HCT116 (cell line): ENCODE data around the gene TMEM35B. TPM values are rescaled to one million over a fixed set of nuclear protein-coding genes. Genes with fewer than 3 reads are reported as not detected.

Experiments
- ATAC-seq: fragments of 200-7000 bp; cut with Tn5 transposase; 2 replicates; pipeline ENCODE4 v1.9.1; 2020; ENCODE audit warnings: mild to moderate bottlenecking, moderate library complexity
- BruUV-seq: library from RNA; stranded (reverse); fragments of 400-500 nt; replicated peaks from 2 replicates; lab custom pipeline; 2021; lab: Mats Ljungman, UMichigan
- CTCF ChIA-PET: fragments of 300-600 bp; sonication (Branson Sonifier 250); formaldehyde crosslinking; loops from one replicate; lab custom pipeline; 2021; ENCODE audit warnings: antibody characterized with exemption; lab: Charles Lee
- POLR2A ChIA-PET: fragments of 300-600, 350-600 bp; sonication (Branson Sonifier 250); formaldehyde crosslinking; loops from one replicate; lab custom pipeline; 2021; ENCODE audit warnings: antibody characterized with exemption; lab: Charles Lee
- RAD21 ChIA-PET, 2 experiments: fragments of 300-600 bp; sonication (Branson Sonifier 250); formaldehyde crosslinking; loops; one replicate each; lab custom pipeline; 2023; ENCODE audit warnings: low total read pairs in 2 of 2; ENCODE audit not compliant: uncharacterized antibody in 2 of 2, unreplicated experiment in 2 of 2, low non-redundant PET in 1 of 2; lab: Charles Lee
- DNase-seq: peaks from one replicate; pipeline ENCODE4 v3.0.0-alpha.2; 2010; ENCODE audit warnings: low read depth, low spot score
- H2AFZ ChIP-seq: fragments of 200-600 bp; shearing (Covaris generic), sonication (generic); 2 replicates; pipeline ENCODE4 v1.6.1; 2017; ENCODE audit warnings: low read depth, mixed run types, mixed read lengths, antibody characterized with exemption, low read length; ENCODE audit not compliant: poor library complexity, severe bottlenecking
- H3K27ac ChIP-seq: 2 replicates; pipeline ENCODE4 v1.5.1; 2012; ENCODE audit warnings: low read depth, low read length
- H3K27me3 ChIP-seq: fragments of 200-600 bp; sonication (generic); 2 replicates; pipeline ENCODE4 v1.6.1; 2016; ENCODE audit warnings: mixed run types, low read length, mixed read lengths; ENCODE audit not compliant: insufficient read depth
- H3K36me3 ChIP-seq, 2 experiments: fragments of 200-500 bp in 1 of 2; fragments of 200-600 bp in 1 of 2; sonication (Bioruptor generic) in 1 of 2; sonication (generic) in 1 of 2; 2 replicates each; pipeline versions ENCODE4 v1.5.1 to v1.6.1; 2014 to 2016; ENCODE audit warnings: low read length in 2 of 2, inconsistent platforms in 1 of 2, mixed read lengths in 1 of 2, mixed run types in 1 of 2; ENCODE audit not compliant: insufficient read depth in 2 of 2, control insufficient read depth in 1 of 2
- H3K4me1 ChIP-seq, 2 experiments: fragments of 200-600 bp in 1 of 2; sonication (generic) in 1 of 2; 2 replicates each; pipeline versions ENCODE4 v1.5.1 to v1.6.1; 2012 to 2017; ENCODE audit warnings: low read length in 2 of 2, inconsistent platforms in 1 of 2, mild to moderate bottlenecking in 1 of 2, mixed read lengths in 1 of 2, mixed run types in 1 of 2, moderate library complexity in 1 of 2; ENCODE audit not compliant: insufficient read depth in 2 of 2, control insufficient read depth in 1 of 2
- H3K4me2 ChIP-seq: fragments of 200-600 bp; sonication (generic); 2 replicates; pipeline ENCODE4 v1.6.1; 2017; ENCODE audit warnings: mixed run types, low read length, mixed read lengths
- H3K4me3 ChIP-seq, 2 experiments: fragments of 200-600 bp in 1 of 2; sonication (generic) in 1 of 2; replicated peaks in 1 of 2; 2 replicates each; pipeline ENCODE4 v1.5.1; 2011 to 2016; ENCODE audit warnings: low read length in 2 of 2, control low read depth in 1 of 2, low read depth in 1 of 2, mild to moderate bottlenecking in 1 of 2, mixed read lengths in 1 of 2, mixed run types in 1 of 2
- H3K79me2 ChIP-seq: fragments of 200-600 bp; sonication (generic); 2 replicates; pipeline ENCODE4 v1.6.1; 2017; ENCODE audit warnings: mild to moderate bottlenecking, mixed run types, low read length, moderate library complexity, mixed read lengths; ENCODE audit not compliant: insufficient read depth
- H3K9ac ChIP-seq: fragments of 200-600 bp; sonication (generic); 2 replicates; pipeline ENCODE4 v1.6.1; 2016; ENCODE audit warnings: low read length, mixed read lengths
- H3K9me2 ChIP-seq: fragments of 200-600 bp; sonication (generic), shearing (Covaris generic); 2 replicates; pipeline ENCODE4 v1.6.1; 2017; ENCODE audit warnings: mixed run types, mild to moderate bottlenecking, moderate library complexity; ENCODE audit not compliant: insufficient read depth
- H3K9me3 ChIP-seq, 2 experiments: fragments of 200-500 bp in 1 of 2; fragments of 200-600 bp in 1 of 2; sonication (Bioruptor generic) in 1 of 2; sonication (generic) in 1 of 2; 2 replicates each; pipeline ENCODE4 v1.6.1; 2014 to 2017; ENCODE audit warnings: low read length in 2 of 2, mixed read lengths in 2 of 2, inconsistent platforms in 1 of 2, low read depth in 1 of 2, mild to moderate bottlenecking in 1 of 2, mixed run types in 1 of 2, moderate library complexity in 1 of 2; ENCODE audit not compliant: control insufficient read depth in 1 of 2, insufficient read depth in 1 of 2
- H4K20me1 ChIP-seq: fragments of 200-600 bp; sonication (generic), shearing (Covaris generic); 2 replicates; pipeline ENCODE4 v1.6.1; 2017; ENCODE audit warnings: mixed run types, mild to moderate bottlenecking, moderate library complexity; ENCODE audit not compliant: insufficient read depth
- CBX3 ChIP-seq: IDR thresholded peaks from 2 replicates; pipeline ENCODE4 v1.6.1; 2012; ENCODE audit warnings: low read depth
- CEBPB ChIP-seq: IDR thresholded peaks from 2 replicates; pipeline ENCODE4 v1.6.1; 2012; ENCODE audit warnings: low read depth
- EGR1 ChIP-seq: IDR thresholded peaks from 2 replicates; pipeline ENCODE4 v1.6.1; 2012; ENCODE audit warnings: low read depth
- ELF1 ChIP-seq: IDR thresholded peaks from 2 replicates; pipeline ENCODE4 v1.6.1; 2012; ENCODE audit warnings: low read depth, borderline replicate concordance
- EZH2 ChIP-seq: fragments of 200-600 bp; sonication (generic); IDR thresholded peaks from 2 replicates; pipeline ENCODE4 v1.6.1; 2017; ENCODE audit warnings: antibody characterized with exemption, mixed run types
- EZH2phosphoT487 ChIP-seq: fragments of 200-600 bp; IDR thresholded peaks from 2 replicates; pipeline ENCODE4 v1.6.1; 2018; ENCODE audit warnings: antibody characterized with exemption, borderline replicate concordance
- JUND ChIP-seq: IDR thresholded peaks from 2 replicates; pipeline ENCODE4 v1.6.1; 2012
- POLR2A ChIP-seq: IDR thresholded peaks from 2 replicates; pipeline ENCODE4 v1.7.0; 2011; ENCODE audit warnings: borderline replicate concordance; ENCODE audit not compliant: insufficient read depth, insufficient read length; ENCODE audit errors: extremely low read depth
- POLR2AphosphoS5 ChIP-seq: IDR thresholded peaks from 2 replicates; pipeline ENCODE4 v1.6.1; 2011; ENCODE audit warnings: mild to moderate bottlenecking, low read depth, low read length, moderate library complexity
- RAD21 ChIP-seq: IDR thresholded peaks from 2 replicates; pipeline ENCODE4 v1.6.1; 2012; ENCODE audit warnings: low read depth, mild to moderate bottlenecking
- REST ChIP-seq: IDR thresholded peaks from 2 replicates; pipeline ENCODE4 v1.6.1; 2012; ENCODE audit warnings: low read depth
- SIN3A ChIP-seq: IDR thresholded peaks from 2 replicates; pipeline ENCODE4 v1.6.1; 2012; ENCODE audit warnings: low read depth
- SP1 ChIP-seq: IDR thresholded peaks from 2 replicates; pipeline ENCODE4 v1.6.1; 2012; ENCODE audit warnings: low read depth
- SRF ChIP-seq: IDR thresholded peaks from 2 replicates; pipeline ENCODE4 v1.6.1; 2012; ENCODE audit warnings: low read depth
- TCF7L2 ChIP-seq: IDR thresholded peaks from 2 replicates; pipeline ENCODE4 v1.7.0; 2011; ENCODE audit warnings: borderline replicate concordance, inconsistent platforms; ENCODE audit not compliant: insufficient read depth, insufficient read length; ENCODE audit errors: extremely low read depth
- YY1 ChIP-seq: IDR thresholded peaks from 2 replicates; pipeline ENCODE4 v1.6.1; 2011; ENCODE audit warnings: low read length, low read depth, moderate library complexity, mild to moderate bottlenecking; ENCODE audit not compliant: insufficient replicate concordance; ENCODE audit errors: extremely low read depth
- ZFX ChIP-seq: fragments of 450-650 bp; IDR thresholded peaks from 2 replicates; pipeline ENCODE4 v1.6.1; 2017
- intact Hi-C: fragments of 100-400 bp; cut with micrococcal nuclease; formaldehyde crosslinking; loops from 2 replicates; pipeline ENCODE4 v1.10.0; 2022
- total RNA-seq: library from RNA; stranded (reverse); gene quantifications from one replicate; pipeline ENCODE4 v1.2.1, GENCODE V29; 2021; ENCODE audit not compliant: unreplicated experiment
- TF ChIP-seq, protein P1 (sequence below): IDR thresholded peaks from 2 replicates; pipeline ENCODE4 v1.6.1; 2012
- TF ChIP-seq, protein P2 (sequence below), 3 experiments: fragments of 200-600 bp in 1 of 3; sonication (generic) in 1 of 3; IDR thresholded peaks in 2 of 3; conservative IDR thresholded peaks in 1 of 3; 2 replicates each; pipeline ENCODE4 v1.5.1; 2012 to 2017; ENCODE audit warnings: low read depth in 2 of 3, low read length in 2 of 3, antibody characterized with exemption in 1 of 3, borderline replicate concordance in 1 of 3, control low read depth in 1 of 3, mild to moderate bottlenecking in 1 of 3, mixed read lengths in 1 of 3, mixed run types in 1 of 3, moderate library complexity in 1 of 3; ENCODE audit not compliant: insufficient read depth in 1 of 3

Gene TMEM35B
- total RNA-seq, 1 experiment from 2014 or later = 14.6 TPM

- H3K36me3 ChIP-seq = no peaks in the 10 kb centered on the region
- TF ChIP-seq ZFX (no peak), ELF1 (no peak), EZH2phosphoT487 (no peak), SIN3A (no peak), CBX3 (no peak), CEBPB (no peak), TCF7L2 (no peak), POLR2AphosphoS5 (no peak), RAD21 (no peak), JUND (no peak), SP1 (no peak), EGR1 (no peak), YY1 (no peak), SRF (no peak), EZH2 (no peak), POLR2A (no peak), REST (no peak)
- TF ChIP-seq, protein P1, sequence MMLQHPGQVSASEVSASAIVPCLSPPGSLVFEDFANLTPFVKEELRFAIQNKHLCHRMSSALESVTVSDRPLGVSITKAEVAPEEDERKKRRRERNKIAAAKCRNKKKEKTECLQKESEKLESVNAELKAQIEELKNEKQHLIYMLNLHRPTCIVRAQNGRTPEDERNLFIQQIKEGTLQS = no peak
- TF ChIP-seq, protein P2, sequence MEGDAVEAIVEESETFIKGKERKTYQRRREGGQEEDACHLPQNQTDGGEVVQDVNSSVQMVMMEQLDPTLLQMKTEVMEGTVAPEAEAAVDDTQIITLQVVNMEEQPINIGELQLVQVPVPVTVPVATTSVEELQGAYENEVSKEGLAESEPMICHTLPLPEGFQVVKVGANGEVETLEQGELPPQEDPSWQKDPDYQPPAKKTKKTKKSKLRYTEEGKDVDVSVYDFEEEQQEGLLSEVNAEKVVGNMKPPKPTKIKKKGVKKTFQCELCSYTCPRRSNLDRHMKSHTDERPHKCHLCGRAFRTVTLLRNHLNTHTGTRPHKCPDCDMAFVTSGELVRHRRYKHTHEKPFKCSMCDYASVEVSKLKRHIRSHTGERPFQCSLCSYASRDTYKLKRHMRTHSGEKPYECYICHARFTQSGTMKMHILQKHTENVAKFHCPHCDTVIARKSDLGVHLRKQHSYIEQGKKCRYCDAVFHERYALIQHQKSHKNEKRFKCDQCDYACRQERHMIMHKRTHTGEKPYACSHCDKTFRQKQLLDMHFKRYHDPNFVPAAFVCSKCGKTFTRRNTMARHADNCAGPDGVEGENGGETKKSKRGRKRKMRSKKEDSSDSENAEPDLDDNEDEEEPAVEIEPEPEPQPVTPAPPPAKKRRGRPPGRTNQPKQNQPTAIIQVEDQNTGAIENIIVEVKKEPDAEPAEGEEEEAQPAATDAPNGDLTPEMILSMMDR (IDR thresholded peaks at IDR 0.05 in 2 of 3, conservative IDR thresholded peaks at IDR 0.05 in 1 of 3; ENCODE audit: borderline replicate concordance in 1 of 3, insufficient read depth in 1 of 3, low read depth in 2 of 3, low read length in 2 of 3) = no peak
- TF ChIP-seq, all 23 proteins: peak for 0
- no peak for DNase-seq
- ChIA-PET RAD21 (no interaction called here), CTCF (no interaction called here), POLR2A (no interaction called here)
- BruUV-seq = no TSS peak
- no peak overlapping the region for H3K9ac ChIP-seq
- no peaks in the 10 kb centered on the region for H3K27me3 ChIP-seq
- no peak overlapping the region for H2AFZ ChIP-seq
- H4K20me1 ChIP-seq = no peaks in the 10 kb centered on the region
- ATAC-seq = no peak
- no peak overlapping the region for H3K4me2 ChIP-seq
- H3K9me2 ChIP-seq = no peaks in the 10 kb centered on the region
- no peaks in the 10 kb centered on the region for H3K9me3 ChIP-seq
- H3K27ac ChIP-seq = no peak overlapping the region
- intact Hi-C loops = no loop called here
- H3K79me2 ChIP-seq = no peaks in the 10 kb centered on the region
- peaks cover 0 to 5% of the 10 kb centered on the region in 2 experiments; a peak in 1 of 4 replicates for H3K4me1 ChIP-seq
- no peak overlapping the region for H3K4me3 ChIP-seq
Measured at GRCh38 chr1:34975338-34975737, 9.8 kb downstream of the TMEM35B start.
